B cell (primary cell): Measurements from ENCODE around the gene FGFRL1. TPM values are rescaled to one million over a fixed set of nuclear protein-coding genes. Genes with fewer than 3 reads are reported as not detected.

Experiments
- ATAC-seq: fragments of 200-7000 bp; cut with Tn5 transposase; one replicate; pipeline ENCODE4 v1.10.0; 2021; ENCODE audit warnings: low read depth, mild to moderate bottlenecking, moderate number of reproducible peaks, moderate library complexity
- CTCF ChIA-PET: fragments of 350-600 bp; sonication (Branson Sonifier 250); formaldehyde crosslinking; loops from one replicate; lab custom pipeline; 2021; ENCODE audit warnings: antibody characterized with exemption, inconsistent platforms; lab: Charles Lee
- POLR2A ChIA-PET: fragments of 350-600 bp; sonication (Branson Sonifier 250); formaldehyde crosslinking; loops from one replicate; lab custom pipeline; 2021; ENCODE audit warnings: antibody characterized with exemption; lab: Charles Lee
- DNase-seq: peaks from one replicate; pipeline ENCODE4 v3.0.0; 2013
- H2AFZ ChIP-seq: 2 replicates; pipeline ENCODE4 v1.6.1; 2012; ENCODE audit warnings: mild to moderate bottlenecking, low read depth, low read length; ENCODE audit not compliant: insufficient read depth, poor library complexity, severe bottlenecking
- H3K27ac ChIP-seq, 2 donors: 1 replicate in 1 of 2; 2 replicates in 1 of 2; pipeline ENCODE4 v1.5.1; 2012 to 2013; ENCODE audit warnings: low read length in 2 of 2, mild to moderate bottlenecking in 2 of 2, moderate library complexity in 1 of 2
- H3K27me3 ChIP-seq, 4 experiments: fragments of 200-600 bp in 1 of 4; sonication (generic) in 1 of 4; replicated peaks in 1 of 4; 1 replicate in 2 of 4; 2 replicates in 2 of 4; pipeline versions ENCODE4 v1.6.1 to v1.7.0; 2013 to 2016; ENCODE audit warnings: low read length in 3 of 4, mild to moderate bottlenecking in 2 of 4, mixed read lengths in 1 of 4, moderate library complexity in 1 of 4; ENCODE audit not compliant: insufficient read depth in 4 of 4, control insufficient read depth in 3 of 4; ENCODE audit errors: control extremely low read depth in 1 of 4
- H3K36me3 ChIP-seq, 2 experiments: replicated peaks in 1 of 2; 1 replicate in 1 of 2; 2 replicates in 1 of 2; pipeline versions ENCODE4 v1.6.1 to v1.7.1; 2013; ENCODE audit warnings: low read length in 1 of 2; ENCODE audit not compliant: insufficient read depth in 2 of 2, control insufficient read depth in 1 of 2; ENCODE audit errors: control extremely low read depth in 1 of 2, extremely low read depth in 1 of 2
- H3K4me1 ChIP-seq, 2 donors: fragments of 200-600 bp in 1 of 2; sonication (generic) in 1 of 2; 1 replicate in 1 of 2; 2 replicates in 1 of 2; pipeline versions ENCODE4 v1.5.1 to v1.6.1; 2013 to 2017; ENCODE audit warnings: low read length in 2 of 2; ENCODE audit not compliant: control insufficient read depth in 2 of 2, insufficient read depth in 2 of 2
- H3K4me2 ChIP-seq: replicated peaks from 2 replicates; pipeline ENCODE3; 2012; ENCODE audit warnings: mild to moderate bottlenecking, low read depth, low read length; ENCODE audit not compliant: poor library complexity, severe bottlenecking
- H3K4me3 ChIP-seq, 5 experiments: fragments of 200-600 bp in 1 of 5; sonication (generic) in 1 of 5; 1 replicate in 3 of 5; 2 replicates in 2 of 5; pipeline versions ENCODE4 v1.5.1 to v1.7.0; 2011 to 2016; ENCODE audit warnings: low read length in 4 of 5, mild to moderate bottlenecking in 4 of 5, low read depth in 2 of 5, control low read depth in 1 of 5, moderate library complexity in 1 of 5; ENCODE audit not compliant: insufficient read depth in 1 of 5; ENCODE audit errors: control extremely low read depth in 1 of 5, extremely low read depth in 1 of 5
- H3K79me2 ChIP-seq: fragments of 200-600 bp; sonication (generic); one replicate; pipeline ENCODE4 v1.6.0; 2016; ENCODE audit warnings: low read length; ENCODE audit not compliant: control insufficient read depth, insufficient read depth
- H3K9ac ChIP-seq: fragments of 200-600 bp; sonication (generic); 2 replicates; pipeline ENCODE4 v1.6.1; 2017; ENCODE audit warnings: mild to moderate bottlenecking, low read length, moderate library complexity
- H3K9me3 ChIP-seq, 3 donors: one replicate each; pipeline versions ENCODE4 v1.6.1 to v1.7.1; 2013; ENCODE audit warnings: low read length in 2 of 3; ENCODE audit not compliant: control insufficient read depth in 2 of 3, insufficient read depth in 1 of 3; ENCODE audit errors: control extremely low read depth in 1 of 3
- H4K20me1 ChIP-seq: 2 replicates; pipeline ENCODE4 v1.6.0; 2012; ENCODE audit warnings: mild to moderate bottlenecking, low read length; ENCODE audit not compliant: insufficient read depth, control insufficient read depth, poor library complexity, severe bottlenecking
- H3K27ac Mint-ChIP-seq: one replicate; pipeline ENCODE4 v1.8.0; 2021; ENCODE audit warnings: mixed read lengths
- H3K27me3 Mint-ChIP-seq: one replicate; pipeline ENCODE4 v1.8.0; 2021; ENCODE audit warnings: mixed read lengths
- H3K4me1 Mint-ChIP-seq: one replicate; pipeline ENCODE4 v1.8.0; 2021; ENCODE audit warnings: mixed read lengths
- H3K4me3 Mint-ChIP-seq: one replicate; pipeline ENCODE4 v1.8.0; 2021; ENCODE audit warnings: mixed read lengths
- H3K9me3 Mint-ChIP-seq: one replicate; pipeline ENCODE4 v1.8.0; 2022; ENCODE audit warnings: mixed read lengths; ENCODE audit not compliant: insufficient read depth
- EZH2 ChIP-seq: IDR thresholded peaks from 2 replicates; pipeline ENCODE4 v1.6.1; 2012; ENCODE audit warnings: borderline replicate concordance, low read depth, mild to moderate bottlenecking, moderate library complexity, low read length; ENCODE audit not compliant: insufficient read depth, poor library complexity, severe bottlenecking
- WGBS: methylation state at CpG from one replicate; pipeline ENCODE4 v1.1.5; 2013; ENCODE audit warnings: missing lambda C conversion rate; ENCODE audit not compliant: insufficient coverage; 5-methylcytosine and 5-hydroxymethylcytosine counted together
- intact Hi-C: fragments of 100-400 bp; cut with micrococcal nuclease; formaldehyde crosslinking; loops from one replicate; pipeline ENCODE4 v1.10.0; 2022
- polyA plus RNA-seq: library from polyadenylated mRNA; depleted of rRNA; stranded (reverse); fragments of >200 nt; gene quantifications from 2 replicates; pipeline ENCODE4 v1.2.3, GENCODE V29; 2012
- total RNA-seq, 2 donors: library from RNA; stranded (reverse); fragments of 120-200 nt in 1 of 2; gene quantifications; 1 replicate in 1 of 2; 2 replicates in 1 of 2; pipeline versions ENCODE4 v1.2.3 to v1.2.4, GENCODE V29; 2013 to 2022
- TF ChIP-seq, protein P1 (sequence below): fragments of 200-600 bp; IDR thresholded peaks from one replicate; pipeline ENCODE4 v1.8.0; 2022; ENCODE audit warnings: antibody characterized with exemption, mild to moderate bottlenecking

The FGFRL1 gene
- total and polyA plus RNA-seq, 2 donors (not counting 1 experiment from before 2014, with no cell fraction given) = 24.1 to 28.9 TPM

DNA sequence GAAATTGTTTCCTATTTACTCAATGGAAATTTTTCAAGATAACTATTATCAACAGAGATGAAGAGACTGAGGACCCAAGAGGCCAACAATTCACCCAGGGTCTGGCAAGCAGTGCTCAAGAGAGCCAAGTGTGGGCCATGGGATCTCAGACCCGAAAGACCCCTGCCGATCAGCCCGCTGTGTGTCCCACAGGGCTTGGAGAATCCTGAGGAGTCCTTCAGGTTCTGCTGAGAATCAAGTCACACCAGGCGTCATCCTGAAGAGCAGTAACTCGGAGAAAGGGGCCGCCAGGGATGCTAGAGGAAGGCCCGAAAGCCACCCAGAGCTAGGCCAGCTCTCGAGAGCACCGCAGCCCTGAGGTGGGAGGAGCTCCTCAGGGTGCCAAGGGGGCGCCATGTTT lies 48.7 kb downstream of the FGFRL1 start:
- ATAC-seq (no peak), DNase-seq (no peak)
- H3K9me3 Mint-ChIP-seq = no peaks in the 10 kb centered on the region
- no peak overlapping the region for H3K27ac Mint-ChIP-seq
- intact Hi-C loops = no loop called here
- no peak overlapping the region for H3K4me2 ChIP-seq
- no peak for TF ChIP-seq EZH2
- TF ChIP-seq, protein P1, sequence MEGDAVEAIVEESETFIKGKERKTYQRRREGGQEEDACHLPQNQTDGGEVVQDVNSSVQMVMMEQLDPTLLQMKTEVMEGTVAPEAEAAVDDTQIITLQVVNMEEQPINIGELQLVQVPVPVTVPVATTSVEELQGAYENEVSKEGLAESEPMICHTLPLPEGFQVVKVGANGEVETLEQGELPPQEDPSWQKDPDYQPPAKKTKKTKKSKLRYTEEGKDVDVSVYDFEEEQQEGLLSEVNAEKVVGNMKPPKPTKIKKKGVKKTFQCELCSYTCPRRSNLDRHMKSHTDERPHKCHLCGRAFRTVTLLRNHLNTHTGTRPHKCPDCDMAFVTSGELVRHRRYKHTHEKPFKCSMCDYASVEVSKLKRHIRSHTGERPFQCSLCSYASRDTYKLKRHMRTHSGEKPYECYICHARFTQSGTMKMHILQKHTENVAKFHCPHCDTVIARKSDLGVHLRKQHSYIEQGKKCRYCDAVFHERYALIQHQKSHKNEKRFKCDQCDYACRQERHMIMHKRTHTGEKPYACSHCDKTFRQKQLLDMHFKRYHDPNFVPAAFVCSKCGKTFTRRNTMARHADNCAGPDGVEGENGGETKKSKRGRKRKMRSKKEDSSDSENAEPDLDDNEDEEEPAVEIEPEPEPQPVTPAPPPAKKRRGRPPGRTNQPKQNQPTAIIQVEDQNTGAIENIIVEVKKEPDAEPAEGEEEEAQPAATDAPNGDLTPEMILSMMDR = no peak
- H3K4me1 ChIP-seq = peaks cover 11 to 17% of the 10 kb centered on the region in 2 donors
- H3K36me3 ChIP-seq = no peaks in the 10 kb centered on the region
- no peak overlapping the region for H3K4me3 Mint-ChIP-seq
- POLR2A ChIA-PET = no interaction called here
- H4K20me1 ChIP-seq = no peaks in the 10 kb centered on the region
- H3K79me2 ChIP-seq = no peaks in the 10 kb centered on the region
- no peak overlapping the region for H3K4me3 ChIP-seq
- H3K27me3 ChIP-seq = peaks cover 0 to 36% (median 3%) of the 10 kb centered on the region in 4 experiments
- peaks cover 10% of the 10 kb centered on the region for H3K4me1 Mint-ChIP-seq
- CTCF ChIA-PET = no interaction called here
- WGBS = 49% methylated on average over 8 of the region's 10 CpGs
- H2AFZ ChIP-seq = no peak overlapping the region
- peaks cover 0 to 13% (median 0%) of the 10 kb centered on the region in 3 donors for H3K9me3 ChIP-seq
- H3K9ac ChIP-seq = no peak overlapping the region
- H3K27ac ChIP-seq = no peak overlapping the region
- H3K27me3 Mint-ChIP-seq = peaks cover 35% of the 10 kb centered on the region

DNA sequence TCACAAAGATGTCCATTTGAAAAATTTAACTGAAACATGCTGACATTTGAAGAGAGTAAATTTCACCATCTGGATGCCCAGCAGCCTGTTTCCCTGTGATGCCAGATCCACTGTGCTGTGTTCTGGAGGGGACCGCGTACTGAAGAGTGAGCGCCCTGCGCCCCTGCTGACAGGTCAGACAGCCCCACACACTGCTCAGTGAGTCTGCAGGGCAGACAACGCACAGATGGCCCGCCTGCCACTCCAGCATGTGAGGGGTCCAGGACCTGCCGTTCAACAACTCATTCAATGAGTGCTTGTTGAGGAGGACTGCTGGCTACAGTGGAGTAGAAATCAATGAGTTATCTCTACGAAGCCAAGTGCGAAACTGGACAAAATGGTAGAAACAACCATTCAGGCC lies 49.2 kb downstream of the FGFRL1 start:
- H3K9ac ChIP-seq = no peak overlapping the region
- no peak overlapping the region for H3K4me3 Mint-ChIP-seq
- intact Hi-C loops = no loop called here
- H3K27ac Mint-ChIP-seq = no peak overlapping the region
- TF ChIP-seq, protein P1 = no peak
- no peak for TF ChIP-seq EZH2
- ATAC-seq (no peak), DNase-seq (no peak)
- H3K27me3 Mint-ChIP-seq = peaks cover 35% of the 10 kb centered on the region
- WGBS = 87% methylated on average over 9 of the region's 9 CpGs
- H3K79me2 ChIP-seq = no peaks in the 10 kb centered on the region
- no peak overlapping the region for H3K27ac ChIP-seq
- no peak overlapping the region for H3K4me2 ChIP-seq
- no peaks in the 10 kb centered on the region for H3K9me3 Mint-ChIP-seq
- H3K27me3 ChIP-seq = peaks cover 0 to 32% (median 3%) of the 10 kb centered on the region in 4 experiments
- H3K36me3 ChIP-seq = no peaks in the 10 kb centered on the region
- H4K20me1 ChIP-seq = no peaks in the 10 kb centered on the region
- peaks cover 8% of the 10 kb centered on the region for H3K4me1 Mint-ChIP-seq
- peaks cover 0 to 13% (median 0%) of the 10 kb centered on the region in 3 donors for H3K9me3 ChIP-seq
- no peak overlapping the region for H3K4me3 ChIP-seq
- no peak overlapping the region for H2AFZ ChIP-seq
- POLR2A ChIA-PET = no interaction called here
- CTCF ChIA-PET = no interaction called here
- H3K4me1 ChIP-seq = peaks cover 7 to 12% of the 10 kb centered on the region in 2 donors
